Stomach (tissue), 4 donors: ENCODE data around the gene THBS4.

ENCODE experiments used
- POLR2A ChIP-seq, 4 donors: fragments of 450-650 bp; IDR thresholded peaks; one replicate each; pipeline ENCODE4 v1.6.1; 2016; ENCODE audit warnings: antibody characterized with exemption in 4 of 4, control low read depth in 2 of 4, mild to moderate bottlenecking in 1 of 4, moderate library complexity in 1 of 4
- POLR2AphosphoS5 ChIP-seq, 3 donors: sonication (generic); formaldehyde crosslinking; IDR thresholded peaks; one replicate each; pipeline ENCODE4 v1.6.1; 2016; ENCODE audit warnings: antibody characterized with exemption in 3 of 3
- TF ChIP-seq, protein P1 (sequence below), 7 experiments: fragments of 450-650 bp in 4 of 7; fragments of 200-600 bp in 3 of 7; sonication (generic) in 3 of 7; IDR thresholded peaks; one replicate each; pipeline ENCODE4 v1.5.1; 2016 to 2019; ENCODE audit warnings: antibody characterized with exemption in 7 of 7, control low read depth in 2 of 7, mild to moderate bottlenecking in 1 of 7

GRCh38 chr5:79990598-79991507 is 44.3 kb upstream of the THBS4 start, which contains the start of gene MTX3:
- TF ChIP-seq POLR2AphosphoS5 (IDR thresholded peaks at IDR 0.05), result peak; percentile 34 to 71 (median 50)
- TF ChIP-seq, protein P1, sequence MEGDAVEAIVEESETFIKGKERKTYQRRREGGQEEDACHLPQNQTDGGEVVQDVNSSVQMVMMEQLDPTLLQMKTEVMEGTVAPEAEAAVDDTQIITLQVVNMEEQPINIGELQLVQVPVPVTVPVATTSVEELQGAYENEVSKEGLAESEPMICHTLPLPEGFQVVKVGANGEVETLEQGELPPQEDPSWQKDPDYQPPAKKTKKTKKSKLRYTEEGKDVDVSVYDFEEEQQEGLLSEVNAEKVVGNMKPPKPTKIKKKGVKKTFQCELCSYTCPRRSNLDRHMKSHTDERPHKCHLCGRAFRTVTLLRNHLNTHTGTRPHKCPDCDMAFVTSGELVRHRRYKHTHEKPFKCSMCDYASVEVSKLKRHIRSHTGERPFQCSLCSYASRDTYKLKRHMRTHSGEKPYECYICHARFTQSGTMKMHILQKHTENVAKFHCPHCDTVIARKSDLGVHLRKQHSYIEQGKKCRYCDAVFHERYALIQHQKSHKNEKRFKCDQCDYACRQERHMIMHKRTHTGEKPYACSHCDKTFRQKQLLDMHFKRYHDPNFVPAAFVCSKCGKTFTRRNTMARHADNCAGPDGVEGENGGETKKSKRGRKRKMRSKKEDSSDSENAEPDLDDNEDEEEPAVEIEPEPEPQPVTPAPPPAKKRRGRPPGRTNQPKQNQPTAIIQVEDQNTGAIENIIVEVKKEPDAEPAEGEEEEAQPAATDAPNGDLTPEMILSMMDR (IDR thresholded peaks at IDR 0.05), result no peak
- TF ChIP-seq POLR2A (IDR thresholded peaks at IDR 0.05), result no peak
